GM12874 (cell line): ENCODE results near the gene MXD3.

Experiments
- TF ChIP-seq, protein P1 (sequence below): IDR thresholded peaks from 2 replicates; pipeline ENCODE4 v1.5.1; 2011; ENCODE audit warnings: low read depth, mild to moderate bottlenecking, control low read depth, low read length, moderate library complexity; ENCODE audit not compliant: insufficient read depth

Gene MXD3

DNA sequence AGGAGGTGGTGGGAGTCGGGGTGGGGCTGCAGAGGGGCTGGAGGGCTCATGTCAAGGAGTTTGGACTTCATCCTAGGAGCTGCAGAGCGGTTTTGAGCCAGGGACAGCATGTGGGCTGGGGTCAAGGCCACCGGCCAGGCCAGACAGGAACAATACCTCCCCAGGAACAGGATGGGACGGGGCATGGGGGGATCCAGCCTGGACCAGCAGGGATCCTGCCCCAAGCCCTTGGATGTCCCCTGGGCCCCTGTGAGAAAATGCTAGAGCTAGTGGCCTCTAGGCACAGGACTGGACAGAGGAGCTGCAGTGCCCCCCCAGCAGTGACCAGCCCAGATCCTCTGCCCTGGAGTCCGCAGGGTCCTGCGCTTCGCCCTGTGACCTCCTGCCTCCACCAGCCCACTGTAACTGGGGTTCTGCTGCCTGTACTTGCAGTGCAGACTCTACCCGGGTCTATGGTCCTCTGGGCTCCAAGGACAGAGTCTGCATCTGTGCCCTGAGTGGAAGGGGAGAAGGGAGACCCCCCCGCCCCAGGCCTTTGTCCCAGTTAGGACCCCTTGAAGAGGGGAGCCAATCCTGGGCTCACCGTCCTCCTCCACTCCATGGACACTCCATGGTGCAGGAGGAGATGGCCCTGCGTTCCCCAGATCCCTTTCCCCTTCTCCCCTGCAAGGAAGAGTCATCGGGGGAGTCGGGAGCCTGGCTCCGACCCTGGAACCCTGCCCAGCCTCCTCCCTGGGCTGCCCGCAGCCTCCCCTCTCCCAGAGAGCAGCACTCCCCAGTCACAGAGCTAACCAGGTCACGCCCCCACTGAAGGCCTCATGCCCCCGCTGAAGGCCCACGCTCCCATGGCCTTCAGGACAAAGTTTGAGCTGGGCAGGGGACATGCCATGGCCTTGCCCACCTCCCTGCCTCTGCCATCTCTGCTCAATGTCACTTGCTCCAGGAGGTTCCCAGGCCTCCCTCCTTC lies 3.0 kb upstream of the MXD3 start:
- TF ChIP-seq, protein P1, sequence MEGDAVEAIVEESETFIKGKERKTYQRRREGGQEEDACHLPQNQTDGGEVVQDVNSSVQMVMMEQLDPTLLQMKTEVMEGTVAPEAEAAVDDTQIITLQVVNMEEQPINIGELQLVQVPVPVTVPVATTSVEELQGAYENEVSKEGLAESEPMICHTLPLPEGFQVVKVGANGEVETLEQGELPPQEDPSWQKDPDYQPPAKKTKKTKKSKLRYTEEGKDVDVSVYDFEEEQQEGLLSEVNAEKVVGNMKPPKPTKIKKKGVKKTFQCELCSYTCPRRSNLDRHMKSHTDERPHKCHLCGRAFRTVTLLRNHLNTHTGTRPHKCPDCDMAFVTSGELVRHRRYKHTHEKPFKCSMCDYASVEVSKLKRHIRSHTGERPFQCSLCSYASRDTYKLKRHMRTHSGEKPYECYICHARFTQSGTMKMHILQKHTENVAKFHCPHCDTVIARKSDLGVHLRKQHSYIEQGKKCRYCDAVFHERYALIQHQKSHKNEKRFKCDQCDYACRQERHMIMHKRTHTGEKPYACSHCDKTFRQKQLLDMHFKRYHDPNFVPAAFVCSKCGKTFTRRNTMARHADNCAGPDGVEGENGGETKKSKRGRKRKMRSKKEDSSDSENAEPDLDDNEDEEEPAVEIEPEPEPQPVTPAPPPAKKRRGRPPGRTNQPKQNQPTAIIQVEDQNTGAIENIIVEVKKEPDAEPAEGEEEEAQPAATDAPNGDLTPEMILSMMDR, result no peak

- TF ChIP-seq, protein P1, result no peak
Observed at GRCh38 chr5:177313561-177314259, 2.0 kb upstream of the MXD3 start.

- TF ChIP-seq, protein P1, result 0 out of 2 replicates have a peak, but pooled peaks have one; percentile 27
Observed at GRCh38 chr5:177312649-177313181, 1.0 kb upstream of the MXD3 start.

GRCh38 chr5:177311392-177311722 lies 341 bp downstream of the MXD3 start:
- TF ChIP-seq, protein P1, result no peak

GRCh38 chr5:177310757-177311391 lies 824 bp downstream of the MXD3 start:
- TF ChIP-seq, protein P1, result no peak

DNA sequence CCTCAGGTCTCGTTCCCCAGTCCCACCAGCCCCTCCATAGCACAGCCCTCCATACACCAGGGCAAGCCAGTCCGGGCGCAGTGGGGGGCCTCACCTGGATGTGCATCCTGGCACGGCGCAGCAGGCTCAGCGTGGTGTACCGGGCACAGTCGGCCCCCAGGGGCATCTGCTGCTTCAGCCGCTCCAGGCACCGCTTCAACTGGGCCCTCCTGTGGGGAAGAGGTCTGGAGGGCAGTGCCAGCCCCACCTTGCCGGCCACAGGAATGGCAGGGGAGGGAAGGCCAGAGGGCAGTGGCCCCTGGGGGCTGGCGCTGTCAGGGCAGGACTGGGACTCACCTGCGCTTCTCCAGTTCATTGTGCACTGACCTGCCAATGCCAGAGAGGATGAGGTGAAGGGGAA lies 1.4 kb downstream of the MXD3 start:
- TF ChIP-seq, protein P1, result no peak
